Dermis blood vessel endothelial cell (primary cell): ENCODE measurements around the gene CDC20. TPM values are rescaled to one million over a fixed set of nuclear protein-coding genes. Genes with fewer than 3 reads are reported as not detected.

Source experiments
- DNase-seq: peaks from one replicate; pipeline ENCODE4 v3.0.0; 2010
- total RNA-seq: library from RNA; depleted of rRNA; stranded (reverse); fragments of >200 nt; gene quantifications from 2 replicates; pipeline ENCODE4 v1.2.3, GENCODE V29; 2014

CDC20 gene
- 22.1 and 121 TPM in 2 replicates for total RNA-seq

GRCh38 chr1:43358746-43359693 is at the start of gene CDC20:
TSS of gene CDC20 (plus strand) at chr1:43358981. CDS start at chr1:43359216, 235 bp downstream.
- DNase-seq: peak; percentile 97

- no peak for DNase-seq
Observed at GRCh38 chr1:43309405-43310025, 49.3 kb upstream of the CDC20 start.

- DNase-seq: no peak
Observed at GRCh38 chr1:43311521-43311920, 47.3 kb upstream of the CDC20 start.

GRCh38 chr1:43312212-43312623 is 46.6 kb upstream of the CDC20 start:
- DNase-seq: no peak

- DNase-seq: no peak
Observed at GRCh38 chr1:43312663-43313515, 45.9 kb upstream of the CDC20 start.

- DNase-seq: no peak
Observed at GRCh38 chr1:43313771-43314170, 45.0 kb upstream of the CDC20 start.

- DNase-seq: no peak
Observed at GRCh38 chr1:43314233-43314632, 44.5 kb upstream of the CDC20 start.

GRCh38 chr1:43315481-43315880 is 43.3 kb upstream of the CDC20 start:
- no peak for DNase-seq

GRCh38 chr1:43315963-43316737 is 42.6 kb upstream of the CDC20 start:
- no peak for DNase-seq

- no peak for DNase-seq
Observed at GRCh38 chr1:43316738-43317520, 41.9 kb upstream of the CDC20 start.

GRCh38 chr1:43317817-43318471 is 40.8 kb upstream of the CDC20 start:
- DNase-seq: no peak

GRCh38 chr1:43318831-43319230 is 40.0 kb upstream of the CDC20 start:
- no peak for DNase-seq

GRCh38 chr1:43319288-43319687 is 39.5 kb upstream of the CDC20 start:
- DNase-seq: no peak

- DNase-seq: no peak
Observed at GRCh38 chr1:43319766-43320165, 39.0 kb upstream of the CDC20 start.

GRCh38 chr1:43321331-43321891 is 37.4 kb upstream of the CDC20 start:
- DNase-seq: no peak

- DNase-seq: no peak
Observed at GRCh38 chr1:43322506-43322905, 36.3 kb upstream of the CDC20 start.

- DNase-seq: no peak
Observed at GRCh38 chr1:43324810-43325209, 34.0 kb upstream of the CDC20 start.

GRCh38 chr1:43325381-43325780 is 33.4 kb upstream of the CDC20 start:
- no peak for DNase-seq

GRCh38 chr1:43327549-43328292 is 31.1 kb upstream of the CDC20 start:
- DNase-seq: no peak
